ENCODE measurements around the gene TMEM144.
A peak's percentile ranks its signal among the peaks of the same experiment; 100 is the strongest.

The TMEM144 gene

GRCh38 chr4:158209825-158210807 is at the start of gene TMEM144:
TMEM144 (plus strand) TSS chr4:158210486; CDS start chr4:158212668, 2,182 bp downstream.
- DNase-seq (ENCODE audit: low spot score) = peak; percentile 95

DNA sequence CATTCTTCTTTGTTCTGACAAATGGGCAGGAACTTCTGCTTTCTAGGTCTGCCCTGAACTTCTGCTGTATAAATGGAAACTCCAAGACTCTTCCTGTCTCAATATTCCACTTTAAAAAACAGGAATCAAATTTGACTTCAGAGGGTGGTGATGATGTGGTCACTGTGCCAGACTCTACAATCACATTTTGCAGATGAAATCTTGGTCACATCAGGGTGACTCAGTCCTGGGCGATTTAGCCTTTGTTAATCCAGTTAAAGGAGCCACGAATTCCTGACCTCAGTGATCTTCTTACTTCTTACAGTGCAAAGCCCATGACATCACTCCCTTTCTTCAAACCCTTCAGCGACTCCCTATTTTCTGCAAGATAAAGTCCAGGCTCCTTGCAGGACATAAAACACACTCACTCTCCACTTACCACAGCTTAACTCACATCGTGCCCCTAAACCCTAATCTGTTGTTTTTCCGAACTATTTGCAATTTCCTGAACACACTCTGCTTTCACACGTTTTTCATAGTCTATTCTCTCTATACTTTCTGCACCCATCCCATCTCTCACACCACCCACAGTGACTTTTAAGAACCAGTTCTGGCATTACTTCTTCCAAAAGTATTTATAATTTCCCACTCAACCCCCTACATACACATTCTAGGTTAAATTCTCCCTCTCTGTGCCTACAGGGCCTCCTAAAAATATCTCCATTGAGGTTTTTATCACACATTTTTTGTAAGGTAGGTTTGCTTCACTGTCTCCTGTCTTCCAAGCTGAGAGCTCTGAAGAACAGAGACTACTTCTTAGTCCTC is 48.5 kb upstream of the TMEM144 start:
- DNase-seq (ENCODE audit: low spot score) = peak; percentile 45

DNA sequence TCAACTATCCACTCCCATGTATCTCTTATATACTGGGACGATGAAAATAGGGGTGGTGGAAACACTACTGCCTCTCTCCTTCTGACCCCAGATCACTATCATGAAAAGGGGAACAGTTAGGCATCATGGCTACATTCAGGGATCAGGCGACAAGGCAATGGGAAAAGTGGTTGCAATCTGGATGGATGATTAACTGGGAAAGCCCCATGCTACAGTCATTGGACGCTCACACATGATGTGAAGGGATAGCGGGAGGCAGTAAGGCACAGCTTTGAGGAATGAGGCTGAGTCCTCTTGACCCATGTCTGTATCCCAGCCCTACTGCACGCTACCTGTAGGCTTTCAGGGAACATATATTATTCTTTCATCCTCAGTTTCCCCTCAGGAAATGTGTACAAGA is 47.7 kb upstream of the TMEM144 start:
- no peak for DNase-seq (ENCODE audit: low spot score)

DNA sequence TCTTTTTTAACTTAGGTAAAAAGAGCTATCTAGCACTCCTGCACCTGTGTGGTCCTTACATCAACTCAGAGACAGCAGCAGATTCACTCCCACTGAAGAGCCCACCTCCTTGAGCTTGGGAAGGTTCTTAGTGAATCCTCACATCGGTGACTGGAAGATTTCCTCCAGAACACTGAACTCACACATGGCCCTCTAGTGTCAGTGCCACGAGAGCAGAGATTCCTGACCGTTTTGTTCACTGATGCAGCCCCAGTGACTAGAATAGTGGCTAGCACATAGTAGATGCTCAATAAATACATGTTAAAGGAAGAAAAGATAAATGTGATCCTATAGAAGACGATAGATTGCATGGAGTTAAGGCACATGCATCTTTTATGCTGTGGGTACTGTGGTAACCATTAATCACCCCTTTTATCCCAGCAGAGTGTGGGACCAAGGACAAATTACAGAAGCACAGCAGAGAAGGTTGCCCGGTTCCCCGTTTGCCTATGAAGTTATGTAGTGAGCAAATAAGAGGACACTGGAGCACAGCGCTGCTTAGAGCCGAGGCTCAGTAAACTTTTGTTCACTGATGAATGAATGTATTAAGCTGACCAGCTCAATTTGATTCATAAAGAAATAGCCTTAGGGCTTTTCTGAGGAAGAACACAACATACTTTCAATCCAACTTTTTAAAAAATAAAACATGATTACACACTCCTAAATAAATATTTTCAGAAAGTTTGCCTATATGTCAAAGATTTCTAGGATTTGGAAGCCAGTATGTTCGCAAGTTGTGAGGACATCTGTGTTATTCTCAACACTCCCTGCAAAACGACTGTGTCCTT is 46.1 kb upstream of the TMEM144 start:
- DNase-seq (ENCODE audit: low spot score) = no peak

- no peak for DNase-seq (ENCODE audit: low spot score)
Observed at GRCh38 chr4:158164768-158165213, 45.5 kb upstream of the TMEM144 start.

- no peak for DNase-seq (ENCODE audit: low spot score)
Observed at GRCh38 chr4:158166701-158167100, 43.6 kb upstream of the TMEM144 start.

DNA sequence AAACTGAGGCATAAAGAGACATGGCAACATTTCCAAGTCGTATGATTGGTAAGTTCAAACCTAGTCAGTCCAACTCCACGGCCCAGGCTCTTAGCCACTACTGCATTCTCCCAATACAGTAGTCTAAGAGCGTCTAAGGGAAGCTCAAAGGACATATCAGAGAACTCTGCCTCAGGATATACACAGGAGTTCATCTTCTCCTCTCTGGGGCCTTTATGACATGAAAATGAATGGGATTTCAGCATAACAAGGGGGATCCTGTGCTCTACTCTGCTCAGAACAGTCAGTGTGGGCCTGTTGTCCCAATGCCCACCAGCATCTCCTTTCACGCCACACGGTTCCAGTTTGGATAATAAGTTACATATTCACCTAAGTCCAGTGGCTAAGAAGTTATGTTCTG is 41.7 kb upstream of the TMEM144 start:
- no peak for DNase-seq (ENCODE audit: low spot score)

DNA sequence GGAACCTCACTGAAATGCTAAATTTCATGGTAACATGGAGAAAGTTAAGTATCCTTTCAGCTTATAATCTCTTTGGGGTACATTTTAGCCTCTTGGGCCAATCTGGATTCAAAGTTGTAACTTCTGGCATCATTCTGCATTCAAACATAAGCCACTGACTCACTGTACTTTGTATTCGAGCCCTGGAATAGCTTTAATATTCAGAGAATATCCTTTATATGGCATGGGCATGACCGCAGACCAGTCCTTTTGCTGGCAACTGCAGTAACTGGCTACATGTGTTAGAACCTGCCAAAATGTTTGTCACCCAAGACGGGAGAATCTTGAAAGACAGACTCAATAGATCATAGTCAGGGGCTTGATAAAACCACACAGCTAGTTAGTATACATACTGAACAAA is 40.8 kb upstream of the TMEM144 start:
- no peak for DNase-seq (ENCODE audit: low spot score)

DNA sequence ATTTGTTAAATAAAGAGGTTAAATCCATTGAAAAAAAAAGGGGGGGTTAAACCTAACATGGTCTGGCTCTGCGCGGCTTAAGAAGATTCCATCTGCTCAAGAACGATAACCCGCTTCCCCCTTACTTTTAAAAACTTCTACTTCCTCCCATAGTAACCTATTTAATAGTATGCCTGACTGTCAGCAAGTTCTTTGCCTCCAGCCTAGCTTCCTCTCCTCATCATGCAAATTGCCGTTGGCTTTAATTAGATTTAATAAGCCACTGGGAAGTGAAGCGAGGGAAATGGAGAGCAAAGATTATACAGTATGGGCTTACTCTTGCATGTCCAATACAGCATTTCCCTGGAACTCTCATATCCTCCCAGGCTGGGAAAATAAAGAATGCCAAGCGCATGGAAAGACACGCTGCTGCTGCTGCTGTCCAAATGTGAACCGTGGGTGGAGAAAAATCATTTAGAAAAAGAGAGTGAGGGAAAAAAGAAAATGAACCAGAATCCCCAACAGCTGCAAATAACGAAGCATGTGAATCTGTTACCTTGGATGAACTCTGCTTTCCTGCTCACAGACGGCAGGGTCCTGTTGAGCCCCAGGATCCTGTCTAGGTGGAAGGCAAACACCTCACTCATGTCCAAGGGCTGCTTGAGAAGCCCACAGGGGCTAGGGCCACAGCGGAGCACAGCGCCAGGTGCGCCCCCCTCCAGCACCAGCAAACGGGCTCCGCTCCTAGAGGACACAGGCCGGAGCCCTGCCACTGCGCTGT is 40.2 kb upstream of the TMEM144 start:
- DNase-seq (ENCODE audit: low spot score) = no peak

DNA sequence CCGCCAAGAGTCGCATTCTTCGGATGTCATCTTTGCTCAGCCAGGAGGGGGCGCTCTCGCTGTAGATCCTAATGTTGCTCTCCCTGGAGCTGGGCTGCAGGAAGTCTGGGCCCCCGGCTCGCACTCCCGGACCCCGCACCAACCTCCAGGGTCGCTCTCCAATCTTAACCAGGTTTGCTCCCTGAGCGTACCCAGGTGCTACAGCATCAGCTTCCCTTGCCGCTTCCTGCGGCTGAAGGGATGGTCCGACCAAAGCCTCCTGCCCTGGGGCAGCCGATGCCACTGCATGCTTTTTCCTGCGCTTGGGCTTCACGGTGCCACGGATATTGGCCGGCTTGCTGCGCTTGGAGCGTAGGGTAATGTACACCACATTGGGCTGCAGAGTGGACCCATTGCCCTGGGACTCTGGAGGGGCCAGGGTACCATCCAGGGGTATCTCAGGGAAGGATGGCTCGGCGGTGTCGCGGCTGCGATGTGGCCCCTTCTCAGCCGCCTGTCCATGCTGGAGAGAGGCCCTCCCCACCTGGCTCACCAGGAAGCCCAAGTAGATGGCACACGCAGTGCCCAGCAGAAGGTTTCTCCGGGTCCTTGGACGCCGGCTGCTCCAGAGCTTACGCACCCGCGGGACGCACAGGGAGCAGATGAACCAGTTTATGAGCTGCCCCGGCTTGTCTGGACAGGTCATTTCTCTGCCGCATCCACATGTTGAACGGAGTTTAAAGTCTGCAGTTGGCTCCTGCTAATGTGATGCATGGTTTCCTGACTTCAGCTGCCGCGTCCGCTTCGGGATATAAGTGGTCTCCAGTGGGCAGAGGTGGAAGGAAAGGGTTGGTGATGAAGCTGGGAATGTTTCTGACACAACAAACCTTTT is 39.4 kb upstream of the TMEM144 start:
- no peak for DNase-seq (ENCODE audit: low spot score)

GRCh38 chr4:158172261-158173258 is 37.7 kb upstream of the TMEM144 start, which contains the start of gene GASK1B:
GASK1B (minus strand) TSS chr4:158173025; CDS start chr4:158171375, 1,650 bp downstream.
- peak; percentile 87 for DNase-seq (ENCODE audit: low spot score)

GRCh38 chr4:158176108-158176507 is 34.2 kb upstream of the TMEM144 start:
- DNase-seq (ENCODE audit: low spot score) = no peak

- no peak for DNase-seq (ENCODE audit: low spot score)
Observed at GRCh38 chr4:158176776-158177175, 33.5 kb upstream of the TMEM144 start.

GRCh38 chr4:158179465-158179864 is 30.8 kb upstream of the TMEM144 start:
- no peak for DNase-seq (ENCODE audit: low spot score)

DNA sequence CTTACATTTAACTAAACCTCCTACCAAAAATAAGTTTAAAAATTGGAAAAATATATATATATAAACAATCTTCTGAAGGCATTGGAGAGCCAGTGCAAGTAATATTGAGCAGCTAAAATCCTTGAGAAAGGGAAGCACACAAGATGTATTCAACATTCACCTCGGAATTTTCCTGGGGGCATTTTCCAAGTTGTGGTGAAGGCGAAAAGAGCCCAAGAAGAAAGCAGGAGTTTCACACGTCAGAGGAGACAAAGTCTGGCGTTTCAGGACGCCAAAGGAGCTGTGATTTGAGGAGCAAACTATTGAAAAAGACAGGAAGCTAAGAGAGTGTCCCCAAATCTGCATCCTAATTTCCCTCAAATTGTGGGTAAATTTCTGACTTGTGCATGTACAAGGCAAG is 28.4 kb upstream of the TMEM144 start:
- DNase-seq (ENCODE audit: low spot score) = no peak

DNA sequence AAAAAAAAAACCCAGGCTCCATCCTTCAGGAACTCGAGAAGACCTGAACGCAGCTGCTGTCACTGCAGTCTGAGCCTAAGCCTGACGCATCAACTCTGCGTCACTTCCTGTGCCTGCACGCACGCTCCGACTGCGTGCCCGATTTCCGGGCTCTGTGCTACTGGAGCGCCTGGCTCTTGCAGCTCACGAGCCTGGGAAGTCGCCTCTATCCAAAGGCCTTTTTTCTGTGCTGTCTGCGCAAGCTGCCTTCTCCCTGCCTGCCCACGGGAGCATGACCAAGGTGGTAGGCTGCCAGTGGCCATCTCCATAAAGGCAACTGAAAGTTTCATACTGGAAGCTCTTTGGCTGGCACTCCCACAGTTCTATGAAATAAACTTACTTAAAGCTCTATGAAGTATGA is 27.6 kb upstream of the TMEM144 start:
- no peak for DNase-seq (ENCODE audit: low spot score)

GRCh38 chr4:158186815-158187214 is 23.5 kb upstream of the TMEM144 start:
- no peak for DNase-seq (ENCODE audit: low spot score)

- DNase-seq (ENCODE audit: low spot score) = no peak
Observed at GRCh38 chr4:158189422-158189821, 20.9 kb upstream of the TMEM144 start.

GRCh38 chr4:158190718-158191117 is 19.6 kb upstream of the TMEM144 start:
- DNase-seq (ENCODE audit: low spot score) = no peak
